K562 (cell line): ENCODE results near the gene PIP4K2C. TPM values are rescaled to one million over a fixed set of nuclear protein-coding genes. Genes with fewer than 3 reads are reported as not detected.

Source experiments
- CTCFL ChIP-seq: IDR thresholded peaks from 2 replicates; pipeline ENCODE4 v1.6.1; 2011; ENCODE audit warnings: borderline replicate concordance, low read depth, mild to moderate bottlenecking, moderate library complexity, low read length; ENCODE audit not compliant: insufficient read depth, poor library complexity, severe bottlenecking
- ETS1 ChIP-seq: conservative IDR thresholded peaks from 2 replicates; pipeline ENCODE4 v1.6.1; 2011; ENCODE audit warnings: low read depth, mild to moderate bottlenecking, low read length; ENCODE audit not compliant: control insufficient read depth
- HNRNPK ChIP-seq: fragments of 200-400 bp; formaldehyde crosslinking; IDR thresholded peaks from one replicate; pipeline ENCODE4 v1.6.1; 2018; ENCODE audit warnings: mild to moderate bottlenecking, low read depth, low read length; ENCODE audit not compliant: poor library complexity, severe bottlenecking
- KLF10 ChIP-seq: fragments of 250-450 bp; sonication (Bioruptor Pico); IDR thresholded peaks from 2 replicates; pipeline ENCODE4 v1.6.1; 2021; ENCODE audit warnings: matching md5 sums
- SFPQ ChIP-seq: fragments of 200-400 bp; formaldehyde crosslinking; IDR thresholded peaks from 2 replicates; pipeline ENCODE4 v1.6.1; 2017; ENCODE audit warnings: mild to moderate bottlenecking, low read depth, low read length, moderate library complexity
- ZBTB11 ChIP-seq, 3 experiments: fragments of 200-800 bp in 1 of 3; fragments of 250-450 bp in 1 of 3; fragments of 450-650 bp in 1 of 3; sonication (Bioruptor Pico) in 1 of 3; sonication (Bioruptor generic) in 1 of 3; formaldehyde crosslinking in 1 of 3; IDR thresholded peaks; 2 replicates each; pipeline versions ENCODE4 v1.6.1 to v1.8.0; 2016 to 2022; ENCODE audit warnings: mild to moderate bottlenecking in 2 of 3, missing genetic modification characterization in 2 of 3, missing compliant biosample characterization in 1 of 3, moderate library complexity in 1 of 3
- ZMIZ1 ChIP-seq, 2 experiments: fragments of 150-350 bp in 1 of 2; IDR thresholded peaks; 2 replicates each; pipeline ENCODE4 v1.6.1; 2012 to 2016; ENCODE audit warnings: low read depth in 2 of 2, low read length in 2 of 2, mild to moderate bottlenecking in 1 of 2, moderate library complexity in 1 of 2
- ZNF133 ChIP-seq: fragments of 250-450 bp; sonication (Bioruptor Pico); IDR thresholded peaks from 2 replicates; pipeline ENCODE4 v1.4.0; 2020; ENCODE audit warnings: mild to moderate bottlenecking
- ZNF274 ChIP-seq: IDR thresholded peaks from 2 replicates; pipeline ENCODE4 v1.6.1; 2011; ENCODE audit warnings: low read depth, mild to moderate bottlenecking, low read length, moderate library complexity, borderline replicate concordance
- polyA plus RNA-seq, 8 experiments: library from polyadenylated mRNA; depleted of rRNA in 4 of 8; stranded (reverse) in 5 of 8; unstranded in 3 of 8; fragments of >200 nt; fragmentation: Nextera tagmentation in 2 of 8; fragmentation: Illumina TruSeq in 1 of 8; extraction: Ambion mirVana in 2 of 8; extraction: Trizol in 1 of 8; gene quantifications; 2 replicates each; pipeline versions ENCODE4 v1.2.1 to v1.2.3, GENCODE V29; 2011 to 2014; ENCODE audit warnings: inconsistent platforms in 1 of 8, missing spikeins in 1 of 8
- total RNA-seq, 7 experiments: library from RNA; depleted of rRNA in 6 of 7; stranded (reverse); fragments of >200 nt in 6 of 7; fragmentation: Illumina TruSeq in 2 of 7; extraction: Trizol in 2 of 7; gene quantifications; 2 replicates each; pipeline versions ENCODE4 v1.2.1 to v1.2.3, GENCODE V29; 2011 to 2021; ENCODE audit warnings: low replicate concordance in 1 of 7

The PIP4K2C gene
- total and polyA plus RNA-seq, 9 of the 15 experiments (the other 6 are each of a cell fraction or from before 2014, with no cell fraction given), result 9.0 to 41.4 (median 18.3) TPM

- TF ChIP-seq ZBTB11 (CRISPR knock-in tag; IDR thresholded peaks at IDR 0.05) (no peak), HNRNPK (no peak), SFPQ (no peak), ZNF133 (CRISPR knock-in tag) (no peak), ETS1 (no peak), ZNF274 (no peak), ZMIZ1 (IDR thresholded peaks at IDR 0.05; ENCODE audit: low read depth in 2 of 2, low read length in 2 of 2) (no peak), KLF10 (CRISPR knock-in tag) (no peak), CTCFL (no peak)
Measured at GRCh38 chr12:57615637-57616036, 24.6 kb downstream of the PIP4K2C start (continued).
